Panc1 (cell line): ENCODE measurements around the gene TMEM8B. TPM values are rescaled to one million over a fixed set of nuclear protein-coding genes. Genes with fewer than 3 reads are reported as not detected.
A peak's percentile ranks its signal among the peaks of the same experiment; 100 is the strongest.

Source experiments
- ATAC-seq: fragments of 200-7000 bp; cut with Tn5 transposase; 2 replicates; pipeline ENCODE4 v1.9.1; 2020; ENCODE audit warnings: mild to moderate bottlenecking, moderate library complexity
- BruUV-seq: library from RNA; stranded (reverse); fragments of 400-500 nt; replicated peaks from 2 replicates; lab custom pipeline; 2021; lab: Mats Ljungman, UMichigan
- CTCF ChIA-PET: fragments of 300-600 bp; sonication (Branson Sonifier 250); formaldehyde crosslinking; loops from one replicate; lab custom pipeline; 2022; ENCODE audit warnings: antibody characterized with exemption; lab: Charles Lee
- POLR2A ChIA-PET: fragments of 300-600 bp; sonication (Branson Sonifier 250); formaldehyde crosslinking; loops from one replicate; lab custom pipeline; 2022; ENCODE audit warnings: antibody characterized with exemption; lab: Charles Lee
- DNase-seq: peaks from one replicate; pipeline ENCODE4 v3.0.0-alpha.2; 2010; ENCODE audit warnings: low read depth, low spot score
- H3K27ac ChIP-seq: 2 replicates; pipeline ENCODE4 v1.5.1; 2011; ENCODE audit warnings: mild to moderate bottlenecking, low read length, inconsistent platforms
- H3K27me3 ChIP-seq: fragments of 200-500 bp; sonication (Bioruptor generic); 2 replicates; pipeline ENCODE4 v1.6.0; 2014; ENCODE audit warnings: low read length, inconsistent platforms; ENCODE audit not compliant: control insufficient read depth, insufficient read depth
- H3K36me3 ChIP-seq: fragments of 200-500 bp; sonication (Bioruptor generic); 2 replicates; pipeline ENCODE4 v1.5.1; 2014; ENCODE audit warnings: inconsistent platforms, mild to moderate bottlenecking, low read length, moderate library complexity; ENCODE audit not compliant: control insufficient read depth, insufficient read depth
- H3K4me1 ChIP-seq: 2 replicates; pipeline ENCODE4 v1.5.1; 2011; ENCODE audit warnings: inconsistent platforms, mild to moderate bottlenecking, low read length, moderate library complexity; ENCODE audit not compliant: control insufficient read depth, insufficient read depth
- H3K4me3 ChIP-seq, 2 experiments: 2 replicates each; pipeline ENCODE4 v1.5.1; 2011 to 2012; ENCODE audit warnings: low read depth in 2 of 2, low read length in 2 of 2, mild to moderate bottlenecking in 2 of 2, inconsistent platforms in 1 of 2, moderate library complexity in 1 of 2
- H3K9me3 ChIP-seq: fragments of 200-500 bp; sonication (Bioruptor generic); 2 replicates; pipeline ENCODE4 v1.5.1; 2014; ENCODE audit warnings: low read depth, mild to moderate bottlenecking, inconsistent platforms, low read length, moderate library complexity; ENCODE audit not compliant: control insufficient read depth, insufficient read depth
- CTCF ChIP-seq: fragments of 450-650 bp; IDR thresholded peaks from 2 replicates; pipeline ENCODE4 v1.5.1; 2017; ENCODE audit warnings: mild to moderate bottlenecking
- POLR2AphosphoS5 ChIP-seq: IDR thresholded peaks from 2 replicates; pipeline ENCODE4 v1.6.1; 2012; ENCODE audit warnings: mild to moderate bottlenecking, low read depth, low read length, moderate library complexity
- REST ChIP-seq, 2 experiments: IDR thresholded peaks; 2 replicates each; pipeline ENCODE4 v1.6.1; 2011 to 2012; ENCODE audit warnings: low read depth in 2 of 2, control low read depth in 1 of 2, low read length in 1 of 2, mild to moderate bottlenecking in 1 of 2, moderate library complexity in 1 of 2; ENCODE audit not compliant: insufficient read depth in 1 of 2
- SIN3A ChIP-seq: IDR thresholded peaks from 2 replicates; pipeline ENCODE4 v1.6.1; 2012; ENCODE audit warnings: low read depth, mild to moderate bottlenecking, low read length, moderate library complexity, borderline replicate concordance; ENCODE audit not compliant: insufficient read depth
- TCF7L2 ChIP-seq: IDR thresholded peaks from 2 replicates; pipeline ENCODE4 v1.6.1; 2011; ENCODE audit warnings: mild to moderate bottlenecking, low read depth, low read length, inconsistent platforms
- in situ Hi-C: cut with HindIII; loops from 2 replicates; pipeline ENCODE4 v1.10.0; 2016; ENCODE audit warnings: low sequenced_read_pairs, low pct_unique_long_range_greater_than_20kb
- intact Hi-C: fragments of 100-400 bp; cut with micrococcal nuclease; formaldehyde crosslinking; loops from one replicate; pipeline ENCODE4 v1.10.0; 2022; ENCODE audit not compliant: unreplicated experiment
- total RNA-seq: library from RNA; stranded (reverse); gene quantifications from one replicate; pipeline ENCODE4 v1.2.1, GENCODE V29; 2021; ENCODE audit not compliant: unreplicated experiment

The TMEM8B gene
- total RNA-seq, 1 experiment from 2014 or later: 7.9 TPM

GRCh38 chr9:35899021-35899420 is 70.0 kb downstream of the TMEM8B start:
- POLR2A ChIA-PET: no interaction called here
- DNase-seq (no peak), ATAC-seq (no peak)
- no peak overlapping the region for H3K27ac ChIP-seq
- H3K36me3 ChIP-seq: no peaks in the 10 kb centered on the region
- in situ Hi-C loops: no loop called here
- no peak overlapping the region for H3K4me3 ChIP-seq
- intact Hi-C loops: no loop called here
- peaks cover 13% of the 10 kb centered on the region for H3K4me1 ChIP-seq
- no peaks in the 10 kb centered on the region for H3K9me3 ChIP-seq
- CTCF ChIA-PET: interaction anchor here (0.7 to 1.4 kb wide), 2 partner anchors 12 to 141 kb away, joined by 3 read pairs; no protein-coding TSS in a partner anchor
- BruUV-seq: no TSS peak
- H3K27me3 ChIP-seq: 0 out of 2 replicates have a peak, but pooled peaks cover 2% of the 10 kb centered on the region
- TF ChIP-seq CTCF: no peak
- no peak for TF ChIP-seq POLR2AphosphoS5
- no peak for TF ChIP-seq TCF7L2
- TF ChIP-seq SIN3A: no peak
- TF ChIP-seq REST (IDR thresholded peaks at IDR 0.05; ENCODE audit: insufficient read depth in 1 of 2, low read depth in 2 of 2, low read length in 1 of 2): no peak

- ATAC-seq (peak; percentile 47), DNase-seq (no peak)
- intact Hi-C loops: loop anchor here (5.0 kb wide), 1 partner anchor 44 kb away; no protein-coding TSS in a partner anchor
- H3K4me1 ChIP-seq: peaks cover 50% of the 10 kb centered on the region
- H3K27ac ChIP-seq: no peak overlapping the region
- 0 out of 2 replicates have a peak, but pooled peaks cover 2% of the 10 kb centered on the region for H3K27me3 ChIP-seq
- H3K9me3 ChIP-seq: no peaks in the 10 kb centered on the region
- TF ChIP-seq POLR2AphosphoS5 (no peak), SIN3A (no peak), TCF7L2 (no peak), REST (IDR thresholded peaks at IDR 0.05; ENCODE audit: insufficient read depth in 1 of 2, low read depth in 2 of 2, low read length in 1 of 2) (no peak), CTCF (no peak)
- POLR2A ChIA-PET: interaction anchor here (0.7 kb wide), 1 partner anchor 310 kb away, joined by 10 read pairs; no protein-coding TSS in a partner anchor
- H3K4me3 ChIP-seq: no peak overlapping the region
- CTCF ChIA-PET: interaction anchor here (0.6 to 2.2 kb wide), 9 partner anchors 9 to 278 kb away, joined by 3 to 18 read pairs (median 5); no protein-coding TSS in a partner anchor
- H3K36me3 ChIP-seq: no peaks in the 10 kb centered on the region
- in situ Hi-C loops: no loop called here
- no TSS peak for BruUV-seq
These were observed 74.0 kb downstream of the TMEM8B start for GRCh38 chr9:35903049-35903448.
